Stimulated activated naive CD8-positive, alpha-beta T cell treated with anti-CD3 and anti-CD28 coated beads, Interleukin-15, Interleukin-2, amounts not matched to agents 100 ng/mL and 50 ng/mL, for 24 hours (primary cell): ENCODE results near the gene INTS1.

Experiments
- H3K27ac Mint-ChIP-seq: one replicate; pipeline ENCODE4 v1.8.0; 2021; ENCODE audit warnings: mild to moderate bottlenecking, mixed read lengths
- H3K27me3 Mint-ChIP-seq: one replicate; pipeline ENCODE4 v1.8.0; 2021; ENCODE audit warnings: mixed read lengths
- H3K36me3 Mint-ChIP-seq: one replicate; pipeline ENCODE4 v1.8.0; 2021; ENCODE audit warnings: low read depth, mixed read lengths
- H3K4me1 Mint-ChIP-seq: one replicate; pipeline ENCODE4 v1.8.0; 2021; ENCODE audit warnings: low read depth, mixed read lengths
- H3K4me3 Mint-ChIP-seq: one replicate; pipeline ENCODE4 v1.8.0; 2021; ENCODE audit warnings: mild to moderate bottlenecking, mixed read lengths
- H3K9me3 Mint-ChIP-seq: one replicate; pipeline ENCODE4 v1.8.0; 2021; ENCODE audit warnings: mixed read lengths

INTS1 gene

GRCh38 chr7:1536455-1536742, 32.2 kb upstream of the INTS1 start:
- Mint-ChIP-seq H3K9me3 (no peaks in the 10 kb centered on the region), H3K4me1 (peaks cover 35% of the 10 kb centered on the region), H3K4me3 (no peak overlapping the region), H3K27me3 (no peaks in the 10 kb centered on the region), H3K36me3 (peaks cover 13% of the 10 kb centered on the region), H3K27ac (no peak overlapping the region)

GRCh38 chr7:1535701-1536454, 31.7 kb upstream of the INTS1 start:
- H3K4me3 Mint-ChIP-seq = no peak overlapping the region
- no peaks in the 10 kb centered on the region for H3K27me3 Mint-ChIP-seq
- no peaks in the 10 kb centered on the region for H3K9me3 Mint-ChIP-seq
- peaks cover 35% of the 10 kb centered on the region for H3K4me1 Mint-ChIP-seq
- H3K36me3 Mint-ChIP-seq = peaks cover 13% of the 10 kb centered on the region
- H3K27ac Mint-ChIP-seq = no peak overlapping the region

DNA sequence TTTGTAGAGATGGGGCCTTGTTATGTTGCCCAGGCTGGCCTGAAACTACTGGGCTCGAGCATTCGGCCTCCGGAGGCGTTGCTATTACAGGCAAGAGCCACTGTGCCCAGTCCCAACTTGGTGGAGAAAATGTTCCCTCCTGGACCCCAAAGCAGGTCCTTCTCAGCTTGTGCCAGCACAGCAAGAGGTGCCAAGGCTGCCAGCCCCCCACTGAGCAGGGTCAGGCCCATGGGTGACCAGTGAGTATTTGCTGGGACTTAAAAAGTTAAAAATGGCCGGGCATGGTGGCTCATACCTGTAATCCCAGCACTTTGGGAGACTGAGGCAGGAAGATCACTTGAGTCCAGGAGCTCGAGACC, 30.9 kb upstream of the INTS1 start:
- no peak overlapping the region for H3K4me3 Mint-ChIP-seq
- no peaks in the 10 kb centered on the region for H3K9me3 Mint-ChIP-seq
- H3K4me1 Mint-ChIP-seq = peaks cover 35% of the 10 kb centered on the region
- H3K36me3 Mint-ChIP-seq = peaks cover 13% of the 10 kb centered on the region
- no peak overlapping the region for H3K27ac Mint-ChIP-seq
- no peaks in the 10 kb centered on the region for H3K27me3 Mint-ChIP-seq

DNA sequence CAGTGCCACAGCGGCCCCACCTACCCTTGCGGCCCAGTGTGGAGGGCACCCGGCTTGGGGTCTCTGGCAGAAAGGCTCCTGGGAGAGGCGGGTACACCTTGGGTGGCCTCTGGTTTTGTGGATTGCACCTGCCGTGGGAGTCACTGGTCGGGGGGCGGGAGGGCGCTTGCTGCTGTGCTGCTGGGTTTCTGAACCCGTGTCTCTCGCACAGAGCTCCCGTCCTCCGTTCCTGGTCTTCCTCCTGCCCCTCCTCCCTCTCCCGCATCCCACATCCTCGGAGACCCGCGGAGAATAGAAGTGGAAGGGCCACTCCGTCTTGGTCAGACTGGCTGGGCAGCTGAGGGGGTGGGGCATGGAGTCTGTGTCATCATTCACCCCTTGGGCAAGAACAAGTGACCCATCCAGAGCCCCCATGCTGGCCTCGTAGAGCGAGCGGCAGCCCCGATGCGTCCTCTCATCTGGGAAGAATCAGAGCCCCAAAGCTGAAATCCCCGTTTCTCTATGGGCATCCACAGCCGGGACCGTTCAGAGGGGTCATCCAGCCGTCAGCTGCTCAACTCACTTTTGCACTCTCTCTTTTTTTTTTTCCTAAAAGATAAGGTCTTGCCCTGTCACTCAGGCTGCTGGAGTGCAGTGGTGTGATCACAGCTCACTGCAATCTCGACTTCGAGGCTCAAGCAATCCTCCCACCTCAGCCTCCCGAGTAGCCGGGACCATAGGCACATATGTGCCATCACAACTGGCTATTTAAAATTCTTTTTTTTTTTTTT, 30.3 kb upstream of the INTS1 start:
- Mint-ChIP-seq H3K9me3 (no peaks in the 10 kb centered on the region), H3K36me3 (peaks cover 13% of the 10 kb centered on the region), H3K4me3 (no peak overlapping the region), H3K27me3 (no peaks in the 10 kb centered on the region), H3K27ac (no peak overlapping the region), H3K4me1 (peaks cover 35% of the 10 kb centered on the region)

GRCh38 chr7:1533547-1534329, 29.5 kb upstream of the INTS1 start:
- H3K27ac Mint-ChIP-seq = peak overlapping the region; percentile 92
- H3K9me3 Mint-ChIP-seq = no peaks in the 10 kb centered on the region
- H3K4me3 Mint-ChIP-seq = peak overlapping the region; percentile 88
- H3K4me1 Mint-ChIP-seq = peaks cover 35% of the 10 kb centered on the region
- no peaks in the 10 kb centered on the region for H3K27me3 Mint-ChIP-seq
- H3K36me3 Mint-ChIP-seq = peaks cover 13% of the 10 kb centered on the region

GRCh38 chr7:1533255-1533546, 29.0 kb upstream of the INTS1 start:
- Mint-ChIP-seq H3K27ac (peak overlapping the region; percentile 92), H3K9me3 (no peaks in the 10 kb centered on the region), H3K36me3 (peaks cover 13% of the 10 kb centered on the region), H3K4me3 (peak overlapping the region; percentile 88), H3K27me3 (no peaks in the 10 kb centered on the region), H3K4me1 (peaks cover 35% of the 10 kb centered on the region)

- Mint-ChIP-seq H3K4me3 (peak overlapping the region; percentile 88), H3K4me1 (peaks cover 35% of the 10 kb centered on the region), H3K36me3 (peaks cover 13% of the 10 kb centered on the region), H3K27ac (peak overlapping the region; percentile 92), H3K9me3 (no peaks in the 10 kb centered on the region), H3K27me3 (no peaks in the 10 kb centered on the region)
These were observed 28.5 kb upstream of the INTS1 start for GRCh38 chr7:1532456-1533254.

- H3K27me3 Mint-ChIP-seq = no peaks in the 10 kb centered on the region
- H3K4me1 Mint-ChIP-seq = peaks cover 35% of the 10 kb centered on the region
- peaks cover 13% of the 10 kb centered on the region for H3K36me3 Mint-ChIP-seq
- no peaks in the 10 kb centered on the region for H3K9me3 Mint-ChIP-seq
- H3K27ac Mint-ChIP-seq = peak overlapping the region; percentile 92
- peak overlapping the region; percentile 88 for H3K4me3 Mint-ChIP-seq
These were observed 27.8 kb upstream of the INTS1 start for GRCh38 chr7:1531979-1532455.

DNA sequence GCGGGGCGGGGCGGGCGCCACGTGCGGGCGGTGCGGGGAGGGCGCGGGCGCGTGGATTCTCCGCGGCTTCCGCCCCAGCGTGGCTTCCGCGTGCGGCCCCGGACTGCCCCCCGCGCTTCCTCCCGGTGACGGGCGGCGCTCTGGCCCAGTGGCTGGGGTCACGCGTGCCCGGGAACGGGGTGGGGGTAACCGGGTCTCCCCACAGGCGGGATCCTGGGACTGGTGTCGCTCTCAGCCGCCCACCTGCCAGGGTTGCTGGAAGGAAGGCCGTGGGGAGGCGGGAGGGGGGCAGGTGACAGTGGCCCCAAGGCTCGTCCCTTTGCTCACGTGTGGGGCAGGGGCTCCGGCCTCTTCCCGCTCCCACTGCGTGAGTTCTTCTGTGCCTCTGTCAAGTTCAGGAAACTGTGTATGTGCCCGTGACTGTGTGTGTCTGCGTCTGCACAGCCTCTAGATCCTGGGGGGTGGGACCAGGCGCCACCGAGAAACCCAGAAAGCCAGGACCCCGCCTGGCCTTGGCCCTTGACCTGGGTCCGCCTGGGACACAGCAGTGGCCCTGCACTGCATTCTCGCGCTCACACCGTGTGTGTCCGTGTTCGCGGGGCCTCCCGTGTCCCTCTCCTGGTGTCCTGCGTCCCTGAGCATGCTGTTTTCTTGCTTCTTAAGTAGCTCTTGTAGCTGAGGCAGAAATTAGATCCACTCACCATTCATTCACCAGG, 27.2 kb upstream of the INTS1 start:
- Mint-ChIP-seq H3K36me3 (peaks cover 10% of the 10 kb centered on the region), H3K4me3 (peak overlapping the region; percentile 88), H3K4me1 (peaks cover 32% of the 10 kb centered on the region), H3K27ac (peak overlapping the region; percentile 92), H3K9me3 (no peaks in the 10 kb centered on the region), H3K27me3 (peaks cover 4% of the 10 kb centered on the region)

DNA sequence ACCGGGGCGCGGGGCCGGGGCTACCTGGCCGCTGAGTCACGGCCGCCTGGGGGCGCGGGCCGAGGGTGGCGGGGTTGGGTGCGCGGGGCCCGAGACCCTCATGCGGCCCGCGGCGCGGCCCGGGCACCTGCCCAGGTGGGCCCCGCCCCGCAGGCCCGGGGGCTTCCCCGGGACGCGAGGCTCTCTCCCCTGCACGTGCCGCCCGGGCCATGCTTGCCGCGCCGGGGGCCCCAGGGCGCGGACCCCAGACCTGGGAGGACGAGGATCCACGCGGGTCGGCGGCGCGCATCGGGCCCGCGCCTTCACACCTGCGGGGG, 26.7 kb upstream of the INTS1 start:
- H3K36me3 Mint-ChIP-seq = peaks cover 7% of the 10 kb centered on the region
- no peaks in the 10 kb centered on the region for H3K9me3 Mint-ChIP-seq
- no peak overlapping the region for H3K4me3 Mint-ChIP-seq
- H3K4me1 Mint-ChIP-seq = peaks cover 29% of the 10 kb centered on the region
- peaks cover 4% of the 10 kb centered on the region for H3K27me3 Mint-ChIP-seq
- H3K27ac Mint-ChIP-seq = no peak overlapping the region

GRCh38 chr7:1529383-1530116, 25.4 kb upstream of the INTS1 start:
- H3K4me1 Mint-ChIP-seq = peaks cover 27% of the 10 kb centered on the region
- peak overlapping the region; percentile 68 for H3K27ac Mint-ChIP-seq
- peaks cover 7% of the 10 kb centered on the region for H3K36me3 Mint-ChIP-seq
- no peaks in the 10 kb centered on the region for H3K9me3 Mint-ChIP-seq
- peaks cover 4% of the 10 kb centered on the region for H3K27me3 Mint-ChIP-seq
- peak overlapping the region; percentile 68 for H3K4me3 Mint-ChIP-seq

DNA sequence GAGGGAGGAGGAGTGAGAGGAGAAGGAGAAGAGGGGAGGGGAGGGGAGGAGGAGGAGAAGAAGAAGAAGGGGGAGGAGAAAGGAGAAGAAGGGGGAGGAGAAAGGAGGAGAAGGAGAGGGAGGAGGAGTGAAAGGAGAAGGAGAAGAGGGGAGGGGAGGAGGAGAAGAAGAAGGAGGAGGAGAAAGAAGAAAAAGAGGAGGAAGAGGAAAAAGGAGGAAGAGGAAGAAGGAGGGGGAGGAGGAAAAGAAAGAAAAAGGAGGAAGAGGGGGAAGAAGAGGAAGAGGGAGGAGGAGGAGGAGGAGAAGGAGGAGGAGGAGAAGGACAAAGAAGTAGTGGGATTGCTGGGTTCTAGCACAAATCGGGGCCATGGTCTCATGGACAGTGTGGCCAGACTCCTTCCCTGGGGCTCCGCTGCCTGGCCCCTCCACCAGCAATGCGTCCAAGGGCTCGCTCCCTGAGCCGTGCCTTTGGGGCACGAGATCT, 22.1 kb upstream of the INTS1 start:
- Mint-ChIP-seq H3K4me1 (peaks cover 3% of the 10 kb centered on the region), H3K27me3 (peaks cover 4% of the 10 kb centered on the region), H3K4me3 (no peak overlapping the region), H3K27ac (no peak overlapping the region), H3K36me3 (no peaks in the 10 kb centered on the region), H3K9me3 (no peaks in the 10 kb centered on the region)

GRCh38 chr7:1525409-1525808, 21.2 kb upstream of the INTS1 start:
- H3K4me3 Mint-ChIP-seq = no peak overlapping the region
- H3K27ac Mint-ChIP-seq = no peak overlapping the region

GRCh38 chr7:1523844-1524243, 19.7 kb upstream of the INTS1 start:
- Mint-ChIP-seq H3K9me3 (peaks cover 5% of the 10 kb centered on the region), H3K27ac (no peak overlapping the region), H3K27me3 (peaks cover 4% of the 10 kb centered on the region), H3K4me1 (peaks cover 3% of the 10 kb centered on the region), H3K36me3 (no peaks in the 10 kb centered on the region), H3K4me3 (no peak overlapping the region)

More at GRCh38 chr7:1525409-1525808, 21.2 kb upstream of the INTS1 start:
- no peaks in the 10 kb centered on the region for H3K36me3 Mint-ChIP-seq
- peaks cover 3% of the 10 kb centered on the region for H3K4me1 Mint-ChIP-seq
- no peaks in the 10 kb centered on the region for H3K9me3 Mint-ChIP-seq
- peaks cover 4% of the 10 kb centered on the region for H3K27me3 Mint-ChIP-seq
